Glutamatergic neuron (in vitro differentiated cells): ENCODE results near the gene WWOX. TPM values are rescaled to one million over a fixed set of nuclear protein-coding genes. Genes with fewer than 3 reads are reported as not detected.

ENCODE experiments used
- DNase-seq: peaks from one replicate; pipeline ENCODE4 v3.0.0; 2022
- H3K27ac Mint-ChIP-seq: one replicate; pipeline ENCODE4 v1.8.0; 2020; ENCODE audit warnings: mild to moderate bottlenecking, mixed read lengths, inconsistent platforms; ENCODE audit not compliant: unreplicated experiment
- H3K27me3 Mint-ChIP-seq: one replicate; pipeline ENCODE4 v1.8.0; 2020; ENCODE audit warnings: mild to moderate bottlenecking, moderate library complexity, mixed read lengths, inconsistent platforms; ENCODE audit not compliant: unreplicated experiment
- H3K36me3 Mint-ChIP-seq: one replicate; pipeline ENCODE4 v1.8.0; 2020; ENCODE audit warnings: mild to moderate bottlenecking, mixed read lengths, inconsistent platforms; ENCODE audit not compliant: unreplicated experiment
- H3K4me1 Mint-ChIP-seq: one replicate; pipeline ENCODE4 v1.8.0; 2020; ENCODE audit warnings: mild to moderate bottlenecking, low read depth, mixed read lengths, inconsistent platforms; ENCODE audit not compliant: unreplicated experiment
- H3K4me3 Mint-ChIP-seq: one replicate; pipeline ENCODE4 v1.8.0; 2020; ENCODE audit warnings: mild to moderate bottlenecking, mixed read lengths, inconsistent platforms; ENCODE audit not compliant: unreplicated experiment
- H3K9me3 Mint-ChIP-seq: one replicate; pipeline ENCODE4 v1.8.0; 2020; ENCODE audit warnings: mild to moderate bottlenecking, moderate library complexity, mixed read lengths, inconsistent platforms; ENCODE audit not compliant: unreplicated experiment
- CTCF ChIP-seq: fragments of 200-600 bp; sonication (generic); IDR thresholded peaks from one replicate; pipeline ENCODE4 v1.5.0; 2021; ENCODE audit not compliant: partially characterized antibody, unreplicated experiment
- total RNA-seq: library from RNA; stranded (reverse); fragmentation: NEBNext Ultra II Directional; extraction: Animal tissue kit (Norgen Biotek cat#: 25700); gene quantifications from one replicate; pipeline ENCODE4 v1.2.1, GENCODE V29; 2021; ENCODE audit not compliant: unreplicated experiment

Gene WWOX
- total RNA-seq, 1 donor from 2014 or later = 10.3 TPM

- Mint-ChIP-seq H3K27ac (no peak overlapping the region), H3K4me1 (no peaks in the 10 kb centered on the region), H3K36me3 (peaks cover 6% of the 10 kb centered on the region), H3K9me3 (peaks cover 3% of the 10 kb centered on the region), H3K4me3 (no peak overlapping the region), H3K27me3 (peaks cover 2% of the 10 kb centered on the region)
- TF ChIP-seq CTCF = no peak
- DNase-seq = no peak
These were observed 290.6 kb downstream of the WWOX start for GRCh38 chr16:78390092-78390491.

GRCh38 chr16:78390508-78391324, 291.3 kb downstream of the WWOX start:
- H3K36me3 Mint-ChIP-seq = peaks cover 6% of the 10 kb centered on the region
- peaks cover 2% of the 10 kb centered on the region for H3K27me3 Mint-ChIP-seq
- no peak overlapping the region for H3K27ac Mint-ChIP-seq
- no peak overlapping the region for H3K4me3 Mint-ChIP-seq
- H3K4me1 Mint-ChIP-seq = no peaks in the 10 kb centered on the region
- peaks cover 3% of the 10 kb centered on the region for H3K9me3 Mint-ChIP-seq
- no peak for DNase-seq
- TF ChIP-seq CTCF = no peak

DNA sequence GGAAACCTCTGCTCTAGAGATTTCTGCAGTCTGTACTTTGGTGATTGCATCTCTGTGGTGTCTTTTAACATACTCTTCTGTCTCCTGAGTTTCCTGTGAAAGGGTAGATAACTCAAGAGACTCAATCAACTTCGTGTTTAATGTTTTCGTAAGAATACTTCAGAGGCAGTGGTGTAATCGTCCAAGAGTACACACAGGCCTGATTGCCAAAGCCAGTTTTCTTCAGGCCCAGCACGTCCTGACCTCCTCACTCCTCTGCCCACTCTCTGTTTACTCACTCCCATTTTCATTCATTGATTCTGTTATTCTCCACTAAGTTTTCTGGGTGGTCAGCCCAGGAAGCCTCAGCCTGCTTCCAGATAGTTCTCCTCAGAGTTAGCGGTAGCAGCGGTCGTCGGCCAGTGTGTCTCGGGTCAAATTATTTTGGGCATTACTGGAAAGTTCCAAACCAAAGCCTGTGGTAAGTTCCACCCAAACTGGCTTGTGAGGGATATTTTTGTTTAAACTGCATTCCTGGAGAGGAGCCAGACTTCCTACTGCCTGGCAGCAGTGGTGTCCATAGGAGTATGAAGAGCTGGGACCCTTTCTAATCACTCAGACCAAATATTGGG, 293.2 kb downstream of the WWOX start:
- H3K4me3 Mint-ChIP-seq = no peak overlapping the region
- peaks cover 6% of the 10 kb centered on the region for H3K36me3 Mint-ChIP-seq
- no peaks in the 10 kb centered on the region for H3K4me1 Mint-ChIP-seq
- no peak for DNase-seq
- H3K27me3 Mint-ChIP-seq = no peaks in the 10 kb centered on the region
- H3K9me3 Mint-ChIP-seq = peaks cover 3% of the 10 kb centered on the region
- H3K27ac Mint-ChIP-seq = no peak overlapping the region
- no peak for TF ChIP-seq CTCF

DNA sequence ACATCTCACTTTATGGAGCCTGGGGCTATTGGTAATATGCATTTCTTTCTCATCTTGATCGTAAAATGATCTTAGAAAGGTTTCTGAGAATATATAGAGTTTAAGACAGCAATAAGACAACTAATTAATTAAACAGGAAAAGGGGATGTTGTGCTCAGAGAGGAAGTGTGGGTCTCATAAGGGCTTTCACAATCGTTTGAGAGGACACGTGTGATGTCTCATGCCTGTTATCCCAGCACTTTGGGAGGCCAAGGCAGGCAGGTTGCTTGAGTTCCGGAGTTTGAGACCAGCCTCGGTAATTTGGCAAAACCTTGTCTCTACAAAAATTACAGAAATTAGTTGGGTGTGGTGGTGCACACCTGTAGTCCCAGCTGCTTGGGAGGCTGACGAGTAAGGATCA, 295.6 kb downstream of the WWOX start:
- H3K9me3 Mint-ChIP-seq = peaks cover 3% of the 10 kb centered on the region

More for the DNA sequence above, 295.6 kb downstream of the WWOX start:
- H3K4me3 Mint-ChIP-seq = no peak overlapping the region
- DNase-seq = no peak
- H3K4me1 Mint-ChIP-seq = no peaks in the 10 kb centered on the region
- H3K27ac Mint-ChIP-seq = no peak overlapping the region
- H3K27me3 Mint-ChIP-seq = no peaks in the 10 kb centered on the region
- H3K36me3 Mint-ChIP-seq = peaks cover 6% of the 10 kb centered on the region
- TF ChIP-seq CTCF = no peak
